NT2/D1 (cell line): ENCODE results near the gene ZNF787.

Experiments
- YY1 ChIP-seq: IDR thresholded peaks from 2 replicates; pipeline ENCODE4 v1.6.1; 2011; ENCODE audit not compliant: insufficient read length, insufficient read depth
- ZNF274 ChIP-seq: IDR thresholded peaks from 2 replicates; pipeline ENCODE4 v1.6.1; 2011; ENCODE audit warnings: mild to moderate bottlenecking, low read depth, low read length

- TF ChIP-seq YY1 (no peak), ZNF274 (no peak)
Observed at GRCh38 chr19:56134654-56134921, 13.5 kb upstream of the ZNF787 start.
